Fibroblast of lung (primary cell): Measurements from ENCODE around the gene S100Z.

Source experiments
- EZH2 ChIP-seq: IDR thresholded peaks from 2 replicates; pipeline ENCODE4 v1.5.1; 2012; ENCODE audit warnings: low read length, control low read depth, mild to moderate bottlenecking; ENCODE audit errors: missing control alignments
- TF ChIP-seq, protein P1 (sequence below), 2 donors: IDR thresholded peaks in 1 of 2; conservative IDR thresholded peaks in 1 of 2; 1 replicate in 1 of 2; 2 replicates in 1 of 2; pipeline ENCODE4 v1.5.1; 2011 to 2012; ENCODE audit warnings: low read length in 2 of 2, control low read depth in 1 of 2, inconsistent platforms in 1 of 2, low read depth in 1 of 2, mild to moderate bottlenecking in 1 of 2

DNA sequence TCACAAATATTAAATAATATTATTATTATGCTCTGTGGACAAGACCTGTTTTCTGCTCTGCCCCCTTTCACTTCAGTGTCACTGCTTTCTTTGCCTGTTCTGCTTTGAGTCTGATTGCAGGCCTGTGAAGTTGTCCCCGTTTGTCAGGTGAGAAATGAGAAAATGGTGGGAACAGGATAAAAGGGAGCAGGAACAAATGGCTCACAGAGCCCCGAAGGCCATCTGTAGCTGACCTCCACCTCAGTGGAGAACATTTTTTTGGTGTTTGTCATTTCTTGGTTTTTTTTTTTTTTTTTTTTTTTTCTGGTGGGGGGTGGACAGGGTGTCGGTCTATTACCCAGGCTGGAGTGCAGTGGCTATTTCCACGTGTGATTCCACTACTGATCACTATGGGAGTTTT is 13.2 kb upstream of the S100Z start:
- TF ChIP-seq, protein P1, sequence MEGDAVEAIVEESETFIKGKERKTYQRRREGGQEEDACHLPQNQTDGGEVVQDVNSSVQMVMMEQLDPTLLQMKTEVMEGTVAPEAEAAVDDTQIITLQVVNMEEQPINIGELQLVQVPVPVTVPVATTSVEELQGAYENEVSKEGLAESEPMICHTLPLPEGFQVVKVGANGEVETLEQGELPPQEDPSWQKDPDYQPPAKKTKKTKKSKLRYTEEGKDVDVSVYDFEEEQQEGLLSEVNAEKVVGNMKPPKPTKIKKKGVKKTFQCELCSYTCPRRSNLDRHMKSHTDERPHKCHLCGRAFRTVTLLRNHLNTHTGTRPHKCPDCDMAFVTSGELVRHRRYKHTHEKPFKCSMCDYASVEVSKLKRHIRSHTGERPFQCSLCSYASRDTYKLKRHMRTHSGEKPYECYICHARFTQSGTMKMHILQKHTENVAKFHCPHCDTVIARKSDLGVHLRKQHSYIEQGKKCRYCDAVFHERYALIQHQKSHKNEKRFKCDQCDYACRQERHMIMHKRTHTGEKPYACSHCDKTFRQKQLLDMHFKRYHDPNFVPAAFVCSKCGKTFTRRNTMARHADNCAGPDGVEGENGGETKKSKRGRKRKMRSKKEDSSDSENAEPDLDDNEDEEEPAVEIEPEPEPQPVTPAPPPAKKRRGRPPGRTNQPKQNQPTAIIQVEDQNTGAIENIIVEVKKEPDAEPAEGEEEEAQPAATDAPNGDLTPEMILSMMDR (conservative IDR thresholded peaks at IDR 0.05 in 1 of 2, IDR thresholded peaks at IDR 0.05 in 1 of 2; ENCODE audit: low read depth in 1 of 2, low read length in 2 of 2): no peak
- no peak for TF ChIP-seq EZH2
